ENCODE results near the gene PIP4K2B.

Gene PIP4K2B

DNA sequence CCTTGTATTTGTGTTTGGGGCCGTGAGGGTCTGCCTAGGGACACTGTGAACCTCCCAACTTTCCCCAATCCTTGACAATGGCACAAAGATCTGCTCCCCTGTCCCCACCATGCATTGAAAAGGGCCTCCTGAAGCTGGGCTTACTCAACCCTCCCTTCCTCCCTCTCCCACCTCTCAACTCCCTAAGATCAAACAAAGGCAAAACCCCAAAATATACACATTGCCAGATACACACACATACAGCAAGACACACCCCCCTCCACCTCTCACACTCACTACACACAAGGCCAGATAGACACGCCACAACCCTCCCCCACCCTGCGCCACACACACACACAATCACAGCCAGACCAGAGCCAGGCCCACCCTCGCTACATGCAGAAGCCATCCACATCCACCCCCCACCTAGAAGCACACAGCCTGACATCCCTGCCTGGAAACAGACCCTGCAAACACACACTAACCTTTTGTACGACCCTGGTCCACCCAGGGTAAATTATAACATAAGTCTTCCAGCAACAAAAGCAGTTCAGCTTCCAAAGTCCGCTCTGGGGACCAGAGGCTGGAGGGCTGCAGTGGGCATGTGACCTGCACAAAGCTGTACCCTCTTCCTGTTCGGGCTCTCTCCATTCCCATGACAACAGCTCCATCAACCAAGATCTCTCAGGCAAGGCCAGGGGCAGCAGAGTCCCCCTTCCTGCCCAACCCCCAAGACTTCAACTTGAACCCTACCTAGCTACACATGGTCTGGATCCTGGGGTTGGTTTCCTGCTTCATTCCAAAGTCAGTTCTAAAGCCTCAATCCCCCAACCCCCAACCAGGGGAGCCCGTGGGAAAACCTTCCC lies 53.1 kb downstream of the PIP4K2B start:
- no peak for DNase-seq (ENCODE audit: low read depth, low spot score)

- DNase-seq (ENCODE audit: low read depth, low spot score) = no peak
Observed at GRCh38 chr17:38745545-38745944, 53.8 kb downstream of the PIP4K2B start.

- DNase-seq (ENCODE audit: low read depth, low spot score) = no peak
Observed at GRCh38 chr17:38743556-38744171, 55.7 kb downstream of the PIP4K2B start.

GRCh38 chr17:38742411-38743308 lies 56.7 kb downstream of the PIP4K2B start:
- no peak for DNase-seq (ENCODE audit: low read depth, low spot score)

- DNase-seq (ENCODE audit: low read depth, low spot score) = no peak
Observed at GRCh38 chr17:38741921-38742410, 57.4 kb downstream of the PIP4K2B start.

DNA sequence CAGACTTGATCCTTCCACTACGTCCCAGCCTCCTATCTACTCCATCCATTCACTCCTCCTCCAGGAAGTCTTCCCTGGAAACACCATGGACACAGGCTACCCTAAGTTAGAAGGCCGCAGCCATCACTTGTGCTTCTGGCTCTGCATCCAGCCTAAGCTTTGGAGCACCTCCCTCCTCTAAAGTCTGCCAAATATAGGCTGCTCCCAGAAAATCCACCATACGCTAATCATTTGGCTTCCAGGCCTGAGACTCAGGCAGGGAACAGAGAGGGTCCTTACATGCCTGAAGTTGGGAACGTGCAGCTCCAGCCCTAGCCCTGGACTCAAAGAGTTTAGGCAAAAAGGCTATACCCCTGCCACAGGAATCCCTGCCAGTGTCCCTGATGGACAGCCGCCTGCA lies 57.9 kb downstream of the PIP4K2B start:
- DNase-seq (ENCODE audit: low read depth, low spot score) = no peak

GRCh38 chr17:38740806-38741205 lies 58.5 kb downstream of the PIP4K2B start:
- no peak for DNase-seq (ENCODE audit: low read depth, low spot score)

DNA sequence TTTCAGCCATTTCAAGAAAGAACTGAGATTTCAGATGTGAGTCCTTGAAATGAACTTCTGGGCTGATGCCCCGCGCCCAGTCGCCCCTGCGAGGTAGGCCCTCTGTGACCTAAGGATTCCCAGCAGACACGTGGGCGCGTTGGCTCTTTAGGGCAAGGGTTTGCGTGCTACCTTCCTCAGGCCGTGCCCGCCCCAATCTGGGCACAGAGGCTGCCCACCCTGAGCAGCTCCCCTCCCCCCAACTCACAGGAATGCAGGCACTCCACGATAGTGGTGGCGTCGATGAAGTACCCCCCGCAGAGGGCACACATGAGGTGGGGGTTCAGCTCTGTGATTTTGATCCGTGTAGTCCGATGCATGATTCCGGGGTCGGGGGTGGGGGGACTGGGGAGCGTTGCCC lies 59.3 kb downstream of the PIP4K2B start:
- DNase-seq (ENCODE audit: low read depth, low spot score) = no peak

DNA sequence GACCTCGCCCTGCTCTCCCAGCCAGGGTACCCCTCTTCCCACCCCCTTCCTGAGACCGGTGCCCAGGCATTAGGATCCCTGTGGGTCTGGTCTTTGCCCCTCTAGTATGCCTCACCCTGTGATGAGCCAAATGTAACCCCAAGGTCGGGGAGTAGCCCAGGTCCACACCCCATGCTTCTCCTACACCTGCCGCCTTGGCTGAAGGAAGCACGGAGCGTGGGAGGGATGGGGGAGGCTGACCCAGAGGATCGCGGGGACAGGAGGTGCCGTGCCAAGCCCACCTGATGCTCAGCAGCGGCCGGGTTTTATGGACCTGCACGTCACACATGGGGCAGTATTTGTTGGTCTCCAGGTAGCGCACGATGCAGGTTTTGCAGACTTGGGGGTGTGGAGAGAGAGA lies 60.1 kb downstream of the PIP4K2B start:
- DNase-seq (ENCODE audit: low read depth, low spot score) = no peak

GRCh38 chr17:38738686-38739085 lies 60.7 kb downstream of the PIP4K2B start:
- no peak for DNase-seq (ENCODE audit: low read depth, low spot score)

DNA sequence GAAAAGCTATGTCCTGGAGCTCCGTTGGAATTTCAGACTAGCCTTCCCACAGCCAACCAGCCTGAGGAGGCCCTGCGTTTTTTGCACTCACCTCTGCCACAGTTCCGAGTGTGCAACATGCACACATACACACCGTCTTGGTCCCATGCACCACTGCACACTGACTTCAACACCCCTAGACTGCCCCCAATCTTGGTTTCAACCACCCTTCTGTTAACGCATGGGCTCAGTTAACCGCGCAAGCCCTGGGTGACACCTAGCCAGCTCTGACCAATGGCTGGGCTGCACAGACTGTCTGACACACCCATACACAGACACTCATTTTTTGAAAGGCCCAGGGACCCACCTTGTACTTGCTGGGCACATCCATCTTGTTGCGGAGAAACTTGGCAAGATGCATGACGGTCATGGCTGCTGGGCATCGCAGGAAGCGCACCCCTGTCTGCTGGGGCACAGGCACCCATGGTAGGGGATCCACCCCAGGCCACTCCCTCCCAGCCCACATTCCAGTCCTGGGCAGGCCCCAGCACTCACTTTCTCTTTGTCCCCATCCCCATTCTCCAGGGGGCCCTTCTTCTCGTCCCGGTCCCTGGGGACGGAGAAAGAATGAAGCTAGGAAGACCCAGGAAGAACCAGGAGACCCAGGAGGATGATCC lies 61.2 kb downstream of the PIP4K2B start:
- no peak for DNase-seq (ENCODE audit: low read depth, low spot score)

DNA sequence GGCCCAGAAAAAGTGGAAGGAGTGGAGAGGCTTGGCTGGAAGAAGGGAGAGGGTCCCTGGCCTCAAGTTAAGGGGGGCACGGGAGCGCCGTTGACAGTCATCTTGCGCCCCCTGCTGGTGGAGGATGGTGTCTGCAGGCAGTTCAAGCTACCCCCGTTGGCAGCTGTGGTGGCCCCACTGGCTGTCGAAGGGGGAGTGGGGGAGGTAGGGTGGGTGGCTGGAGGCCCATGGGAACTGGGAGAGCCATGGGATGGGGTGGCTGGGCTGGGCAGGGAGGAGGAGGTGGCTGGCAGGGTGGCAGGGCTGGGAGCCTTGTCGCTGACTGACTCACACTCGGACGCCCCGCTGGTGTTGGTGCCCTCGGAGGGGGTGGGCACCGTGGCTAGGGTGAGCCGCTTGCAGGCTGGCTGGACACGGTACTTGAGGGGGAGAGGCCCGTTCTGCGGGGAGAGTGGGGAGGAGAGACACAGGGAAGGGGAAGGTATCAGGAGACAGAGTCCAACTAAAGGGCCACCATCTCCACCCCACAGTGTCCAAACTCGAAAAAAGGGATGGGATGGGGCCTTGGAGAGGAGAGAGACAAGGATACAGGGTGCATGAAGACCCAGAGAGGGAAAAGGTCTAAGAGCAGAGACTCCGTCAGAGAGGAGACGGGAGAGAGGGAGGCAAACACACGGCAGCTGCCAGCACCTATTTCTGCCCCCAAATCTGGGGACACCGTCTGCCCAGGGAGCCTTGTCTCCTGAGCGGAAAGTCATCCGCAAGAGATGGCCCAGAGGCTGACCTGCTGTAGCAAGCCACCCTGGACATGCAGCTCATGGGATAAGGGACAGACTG lies 64.0 kb downstream of the PIP4K2B start:
- DNase-seq (ENCODE audit: low read depth, low spot score) = peak; percentile 65

DNA sequence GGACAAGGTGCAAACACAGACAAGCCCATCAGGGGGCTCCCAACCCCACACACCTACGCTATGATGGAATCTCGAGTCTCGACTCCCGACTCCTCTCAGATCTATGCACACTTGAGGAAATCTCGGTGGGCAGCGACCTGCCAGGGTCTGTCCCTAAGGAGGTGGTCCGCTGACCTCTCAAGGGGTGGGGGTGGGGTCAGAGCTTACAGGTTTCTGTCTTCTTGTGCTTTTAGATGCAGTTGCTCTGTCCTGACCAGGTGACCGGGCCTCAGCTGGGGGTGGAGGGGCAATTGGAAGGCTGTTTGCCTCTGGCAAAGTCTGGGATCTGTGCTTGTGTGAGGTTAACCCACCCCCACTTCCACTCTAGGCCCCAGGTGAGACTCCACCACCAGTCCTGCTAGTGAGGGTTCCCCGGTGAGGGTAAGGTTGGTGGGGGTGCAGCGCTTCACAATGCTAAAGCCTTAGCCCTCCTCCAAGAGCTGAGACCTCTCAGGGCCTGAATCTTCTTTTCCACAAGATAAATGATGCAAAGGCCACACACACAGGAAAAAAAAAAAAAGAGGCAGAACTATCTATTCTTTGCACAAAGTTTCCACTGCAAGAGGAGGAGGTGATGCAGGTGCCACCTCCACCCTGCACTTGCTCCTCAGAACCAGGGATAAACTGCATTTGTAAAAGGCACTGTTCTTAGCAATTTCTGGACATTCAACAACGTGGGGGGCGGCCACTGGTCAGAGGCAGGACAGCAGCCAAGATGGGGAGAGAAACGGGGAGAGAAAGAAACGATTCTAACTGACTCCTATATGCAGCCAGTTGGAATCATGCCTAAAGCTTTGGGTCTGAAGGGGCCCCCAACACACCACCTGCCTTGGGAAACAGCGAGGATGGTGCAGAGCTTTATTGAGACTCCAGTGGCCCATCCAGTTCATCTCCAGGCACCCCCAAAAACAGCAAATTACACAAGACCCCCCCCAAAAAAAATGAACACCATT lies 65.1 kb downstream of the PIP4K2B start:
- DNase-seq (ENCODE audit: low read depth, low spot score) = no peak

DNA sequence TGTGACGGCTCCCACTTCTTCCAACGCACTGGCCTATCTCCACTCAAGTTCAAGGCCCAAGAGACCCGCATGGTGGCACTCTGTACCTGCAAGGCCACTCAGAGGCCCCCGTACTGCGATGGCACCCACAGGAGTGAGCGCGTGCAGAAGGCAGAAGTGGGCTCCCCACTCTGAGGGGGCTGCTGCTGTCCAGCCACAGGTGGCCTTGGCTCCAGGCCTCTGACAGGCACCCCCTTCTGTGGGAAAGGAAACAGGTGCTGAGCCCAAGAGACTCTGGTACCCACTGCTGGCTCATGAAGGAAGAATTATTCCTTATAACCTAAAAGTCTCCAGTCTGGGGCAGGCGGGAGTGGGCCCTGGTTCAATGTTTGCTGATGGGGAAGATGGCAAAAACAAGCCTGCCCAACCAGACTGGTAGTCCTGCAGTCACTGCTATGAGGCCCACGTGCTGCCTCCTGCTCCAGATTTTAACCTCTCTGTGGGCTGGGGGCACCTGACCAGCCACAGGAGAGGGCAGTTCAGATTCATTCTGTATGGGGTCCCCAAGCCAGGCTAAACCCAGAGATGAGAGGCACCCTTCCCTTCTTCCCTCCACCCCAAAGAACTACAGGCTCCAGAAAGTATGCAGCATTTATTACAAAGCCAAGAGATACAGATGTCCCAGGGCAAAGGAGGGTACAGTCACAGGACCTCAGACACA lies 65.9 kb downstream of the PIP4K2B start:
- no peak for DNase-seq (ENCODE audit: low read depth, low spot score)

DNA sequence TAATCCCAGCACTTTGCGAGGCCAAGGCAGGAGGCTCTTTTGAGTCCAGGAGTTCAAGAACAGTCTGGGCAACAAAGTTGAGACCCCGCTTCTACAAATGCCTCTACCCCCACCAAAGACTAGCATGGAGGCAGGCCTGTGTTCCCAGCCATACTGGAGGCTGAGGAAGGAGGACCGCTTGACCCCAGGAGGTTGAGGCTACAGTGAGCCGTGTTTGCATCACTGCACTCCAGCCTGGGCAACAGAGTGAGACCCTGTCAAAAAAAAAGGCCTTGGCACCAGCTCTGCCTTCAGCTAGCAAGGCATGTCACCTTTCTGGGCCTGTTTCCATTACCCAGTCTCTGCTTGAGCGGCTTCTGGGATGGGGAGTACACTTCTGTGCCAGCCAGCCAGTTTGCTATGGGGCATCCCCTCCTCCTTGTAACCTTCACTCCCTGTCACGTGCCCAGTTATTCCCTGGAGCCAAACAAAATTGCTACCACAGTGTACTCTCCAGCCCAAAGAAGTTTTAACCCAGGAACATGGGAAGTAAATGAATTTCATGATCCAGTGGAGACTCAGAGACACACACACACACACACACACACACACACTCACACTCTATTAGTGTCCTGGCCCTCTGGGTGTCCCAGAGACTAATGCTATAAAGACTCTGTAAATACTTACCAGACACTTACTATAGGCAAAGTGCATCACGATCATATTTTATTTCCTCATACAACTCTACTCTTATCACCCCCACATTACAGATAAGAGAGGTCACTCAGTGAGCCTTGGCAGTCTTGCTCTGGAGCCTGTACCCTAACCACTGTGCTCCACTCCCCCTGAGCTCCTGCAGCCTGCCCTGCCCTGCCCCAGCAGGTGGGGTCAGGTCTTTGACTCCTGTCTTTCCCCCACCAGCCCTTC lies 66.7 kb downstream of the PIP4K2B start:
- no peak for DNase-seq (ENCODE audit: low read depth, low spot score)

DNA sequence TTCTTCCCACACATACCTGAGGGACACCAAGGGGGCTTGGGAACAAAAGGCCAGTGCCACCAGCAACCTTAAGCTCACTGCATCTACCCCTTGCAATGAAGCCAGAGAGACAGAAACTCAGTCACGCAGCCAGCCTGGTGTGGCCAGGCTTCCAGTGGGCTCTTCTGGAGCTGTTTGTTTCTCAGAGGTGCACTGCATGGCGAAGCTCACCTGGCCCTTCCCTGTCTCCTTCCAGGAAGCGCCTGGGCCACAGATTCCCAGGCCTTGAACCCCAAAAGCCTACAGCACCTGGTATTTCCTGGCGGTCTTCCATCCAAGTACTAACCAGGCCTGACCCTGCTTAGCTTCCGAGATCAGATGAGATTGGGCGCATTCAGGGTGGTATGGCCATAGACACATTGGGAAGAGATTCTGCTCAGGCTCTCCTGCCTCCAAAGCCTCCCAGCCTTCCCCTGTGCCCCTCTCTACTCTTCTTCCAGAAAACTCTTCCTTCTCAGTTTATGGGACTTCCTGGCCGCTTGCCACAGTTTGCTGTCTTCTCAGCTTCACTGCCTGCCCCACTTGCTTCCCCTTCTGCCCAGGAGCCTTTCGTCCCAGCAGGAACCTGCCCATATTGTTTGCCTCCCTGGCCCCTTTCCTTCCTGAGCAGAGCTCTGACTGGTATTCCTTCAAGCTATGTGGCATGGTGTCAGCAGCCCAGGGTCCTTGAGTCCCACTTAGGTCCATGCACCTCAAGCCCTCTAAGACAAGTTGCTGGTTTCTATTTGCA lies 67.6 kb downstream of the PIP4K2B start:
- no peak for DNase-seq (ENCODE audit: low read depth, low spot score)
